ENCODE measurements around the gene STRN4.

The STRN4 gene

GRCh38 chr19:46723023-46723461, 23.2 kb downstream of the STRN4 start:
- no peak overlapping the region for H3K4me3 ChIP-seq (ENCODE audit: low read depth, low read length)
- TF ChIP-seq, protein P1, sequence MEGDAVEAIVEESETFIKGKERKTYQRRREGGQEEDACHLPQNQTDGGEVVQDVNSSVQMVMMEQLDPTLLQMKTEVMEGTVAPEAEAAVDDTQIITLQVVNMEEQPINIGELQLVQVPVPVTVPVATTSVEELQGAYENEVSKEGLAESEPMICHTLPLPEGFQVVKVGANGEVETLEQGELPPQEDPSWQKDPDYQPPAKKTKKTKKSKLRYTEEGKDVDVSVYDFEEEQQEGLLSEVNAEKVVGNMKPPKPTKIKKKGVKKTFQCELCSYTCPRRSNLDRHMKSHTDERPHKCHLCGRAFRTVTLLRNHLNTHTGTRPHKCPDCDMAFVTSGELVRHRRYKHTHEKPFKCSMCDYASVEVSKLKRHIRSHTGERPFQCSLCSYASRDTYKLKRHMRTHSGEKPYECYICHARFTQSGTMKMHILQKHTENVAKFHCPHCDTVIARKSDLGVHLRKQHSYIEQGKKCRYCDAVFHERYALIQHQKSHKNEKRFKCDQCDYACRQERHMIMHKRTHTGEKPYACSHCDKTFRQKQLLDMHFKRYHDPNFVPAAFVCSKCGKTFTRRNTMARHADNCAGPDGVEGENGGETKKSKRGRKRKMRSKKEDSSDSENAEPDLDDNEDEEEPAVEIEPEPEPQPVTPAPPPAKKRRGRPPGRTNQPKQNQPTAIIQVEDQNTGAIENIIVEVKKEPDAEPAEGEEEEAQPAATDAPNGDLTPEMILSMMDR (IDR thresholded peaks at IDR 0.05; ENCODE audit: borderline replicate concordance, insufficient read depth, low read depth, low read length) = no peak

DNA sequence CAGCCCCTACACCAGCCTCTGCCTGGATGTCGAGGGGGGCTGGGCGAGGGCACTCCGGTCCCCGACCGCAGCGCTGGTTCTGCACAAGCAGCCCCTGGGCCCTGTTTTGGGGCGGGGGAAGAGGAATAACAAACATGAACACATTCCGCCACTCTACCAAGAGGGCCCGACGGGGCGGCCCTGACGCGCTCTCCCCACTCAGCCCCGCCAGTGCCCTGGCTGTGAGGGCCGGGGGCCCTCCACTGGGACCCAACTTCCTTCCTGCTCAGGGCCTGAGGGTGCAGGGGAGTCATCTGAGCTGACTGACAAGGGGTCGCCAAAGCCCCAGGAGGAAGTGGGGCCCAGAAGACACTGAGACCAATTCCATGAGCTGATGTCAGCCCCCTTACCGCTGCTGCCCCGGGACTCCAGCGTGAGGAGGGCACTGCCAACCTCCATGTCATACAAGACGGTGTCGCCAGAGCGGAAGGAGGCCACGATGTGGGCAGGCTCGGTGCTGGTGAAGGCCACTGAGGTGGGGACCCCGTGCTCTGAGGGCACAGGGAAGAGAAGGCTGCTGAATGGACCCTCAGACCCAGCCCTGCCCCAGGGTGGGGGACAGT, 23.7 kb downstream of the STRN4 start:
- TF ChIP-seq, protein P1 (IDR thresholded peaks at IDR 0.05; ENCODE audit: borderline replicate concordance, insufficient read depth, low read depth, low read length) = no peak
- no peak overlapping the region for H3K4me3 ChIP-seq (ENCODE audit: low read depth, low read length)

- no peak overlapping the region for H3K4me3 ChIP-seq (ENCODE audit: low read depth, low read length)
- TF ChIP-seq, protein P1 (IDR thresholded peaks at IDR 0.05; ENCODE audit: borderline replicate concordance, insufficient read depth, low read depth, low read length) = no peak
These were observed 24.3 kb downstream of the STRN4 start for GRCh38 chr19:46722004-46722380.

DNA sequence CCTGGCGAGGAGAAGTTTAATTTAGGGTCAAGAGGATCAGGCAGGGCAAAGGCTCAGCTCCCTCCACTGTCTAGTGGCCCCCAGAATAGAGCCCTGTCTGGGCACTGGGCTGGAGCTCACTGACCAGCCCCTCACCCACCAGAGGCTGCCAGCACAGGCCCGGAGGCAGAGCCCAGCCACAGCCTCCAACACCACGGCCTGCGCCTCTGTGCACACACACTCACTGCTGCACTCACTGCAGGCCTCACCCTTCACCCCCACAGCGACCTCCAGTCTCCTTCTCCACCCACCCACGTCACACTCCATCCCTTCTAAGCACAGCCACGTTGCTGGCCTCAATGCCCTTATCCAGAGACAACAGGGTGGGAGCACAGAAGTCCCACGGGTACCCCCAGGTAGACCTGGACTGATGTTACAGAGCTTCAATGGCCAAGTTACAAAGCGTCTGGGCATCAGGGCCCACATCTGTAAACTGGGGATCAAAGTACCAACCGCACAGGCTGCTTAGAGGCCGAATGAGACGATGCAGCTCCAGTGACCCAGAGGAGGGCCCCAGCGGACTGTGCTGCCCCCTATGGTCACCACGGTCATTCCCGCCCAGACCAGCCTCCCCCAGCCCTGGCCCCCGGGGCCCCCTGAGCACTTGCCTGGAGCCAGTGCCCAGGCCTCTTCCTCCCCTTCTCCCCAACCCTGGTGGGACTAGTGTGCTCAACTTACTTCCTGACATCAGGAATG, 24.8 kb downstream of the STRN4 start:
- TF ChIP-seq, protein P1 (IDR thresholded peaks at IDR 0.05; ENCODE audit: borderline replicate concordance, insufficient read depth, low read depth, low read length) = no peak
- no peak overlapping the region for H3K4me3 ChIP-seq (ENCODE audit: low read depth, low read length)

DNA sequence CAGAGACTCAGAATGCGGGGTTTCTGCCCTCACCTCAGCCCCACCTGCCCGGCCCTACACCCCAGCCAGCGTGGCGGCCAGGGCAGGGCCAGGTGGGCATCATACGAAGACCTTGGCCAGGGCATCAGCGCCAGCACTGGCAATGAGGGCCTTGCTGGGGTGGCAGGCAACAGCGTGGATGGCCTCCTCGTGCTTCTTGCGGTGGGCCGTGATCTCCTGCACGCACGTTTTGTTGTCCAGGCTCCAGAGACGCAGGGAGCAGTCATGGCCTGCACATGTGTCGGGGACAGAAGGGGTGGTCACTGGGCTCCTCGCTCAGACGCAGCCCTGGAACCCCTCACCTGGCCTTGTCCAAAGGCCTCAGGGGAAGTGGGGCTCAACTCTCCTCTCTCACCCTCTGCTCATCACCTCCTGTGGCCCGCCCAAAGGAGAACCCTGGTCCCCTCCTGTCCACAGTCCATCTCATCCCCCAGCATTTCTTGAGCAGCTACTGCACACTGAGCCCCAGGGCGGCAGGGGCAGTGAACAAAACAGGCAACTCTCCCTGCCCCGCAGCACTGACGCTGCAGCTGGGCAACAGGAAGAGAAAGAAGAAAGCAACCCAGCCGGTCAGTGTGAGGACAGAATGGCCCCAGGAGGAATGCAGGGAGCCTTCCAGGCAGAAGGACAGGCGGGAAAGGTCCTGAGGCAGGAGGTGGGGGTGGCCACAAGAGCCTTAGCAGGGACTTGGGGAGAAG, 25.6 kb downstream of the STRN4 start:
- H3K4me3 ChIP-seq (ENCODE audit: low read depth, low read length) = no peak overlapping the region
- TF ChIP-seq, protein P1 (IDR thresholded peaks at IDR 0.05; ENCODE audit: borderline replicate concordance, insufficient read depth, low read depth, low read length) = no peak

DNA sequence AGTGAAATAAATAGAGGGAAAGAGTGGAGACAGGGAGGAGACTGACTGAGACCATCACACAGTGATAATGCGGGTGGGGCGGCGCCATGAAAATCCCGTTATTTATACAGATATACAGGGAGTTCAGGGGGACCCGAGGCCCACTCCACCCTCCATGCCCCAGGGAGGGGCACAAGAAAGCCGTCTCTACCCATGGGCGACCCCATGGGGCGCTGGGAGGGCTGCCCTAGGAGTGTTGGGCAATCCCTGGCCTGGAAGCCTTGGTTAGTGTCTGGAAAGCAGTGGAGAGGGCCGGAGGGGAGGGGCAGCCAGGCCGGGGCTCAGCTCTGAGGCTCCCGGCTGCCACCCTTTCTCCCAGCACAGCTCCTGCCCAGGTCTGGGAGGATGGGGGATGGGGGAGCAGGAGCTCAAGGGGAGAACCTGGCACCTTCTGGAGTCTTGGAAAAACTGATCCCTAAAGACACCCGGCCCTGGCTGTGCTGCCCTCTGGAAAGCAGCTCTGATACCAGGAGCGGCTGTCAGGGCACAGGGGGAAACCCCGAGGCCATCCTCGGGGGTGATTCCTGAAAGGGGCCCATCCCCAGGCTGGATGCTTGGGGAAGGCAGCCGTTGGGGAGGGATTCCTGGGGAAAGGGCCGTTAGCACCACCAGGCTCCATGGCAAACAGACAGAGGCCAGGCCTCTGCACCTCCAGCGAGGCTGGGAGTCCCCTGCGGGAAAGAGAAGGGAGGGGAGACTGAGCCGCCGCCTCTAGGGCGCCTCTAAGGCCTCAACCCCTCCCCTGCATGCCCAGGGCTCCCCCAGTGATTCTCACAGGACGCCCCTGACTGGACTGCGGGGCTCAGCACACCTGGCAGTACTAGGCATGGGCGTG, 26.4 kb downstream of the STRN4 start:
- no peak overlapping the region for H3K4me3 ChIP-seq (ENCODE audit: low read depth, low read length)
- TF ChIP-seq, protein P1 (IDR thresholded peaks at IDR 0.05; ENCODE audit: borderline replicate concordance, insufficient read depth, low read depth, low read length) = no peak
